Natural killer cell treated with Interleukin-12 subunit alpha and Interleukin-12 subunit beta and Interleukin-15 and Interleukin-18, amount 100 ng/mL, for 72 hours (primary cell): ENCODE measurements around the gene HOXA3. TPM values are rescaled to one million over a fixed set of nuclear protein-coding genes. Genes with fewer than 3 reads are reported as not detected.

Experiments used
- ATAC-seq, 2 donors: fragments of 150-1000 bp; cut with Tn5 transposase in 1 of 2; sonication (Bioruptor Pico), chemical (Tn5 transposase) in 1 of 2; 2 replicates each; pipeline ENCODE4 v1.10.0; 2021
- DNase-seq: peaks from one replicate; pipeline ENCODE4 v3.0.0; 2022; ENCODE audit warnings: low spot score
- H3K27ac Mint-ChIP-seq, 2 donors: 1 replicate in 1 of 2; 2 replicates in 1 of 2; pipeline ENCODE4 v1.8.0; 2022; ENCODE audit warnings: mixed read lengths in 2 of 2, mild to moderate bottlenecking in 1 of 2, moderate library complexity in 1 of 2
- H3K27me3 Mint-ChIP-seq, 2 donors: 1 replicate in 1 of 2; 2 replicates in 1 of 2; pipeline ENCODE4 v1.8.0; 2022; ENCODE audit warnings: mixed read lengths in 2 of 2
- H3K36me3 Mint-ChIP-seq: one replicate; pipeline ENCODE4 v1.8.0; 2022; ENCODE audit warnings: mixed read lengths
- H3K4me1 Mint-ChIP-seq, 2 donors: 1 replicate in 1 of 2; 2 replicates in 1 of 2; pipeline ENCODE4 v1.8.0; 2022; ENCODE audit warnings: low read depth in 2 of 2, mixed read lengths in 2 of 2, mild to moderate bottlenecking in 1 of 2
- H3K4me3 Mint-ChIP-seq: one replicate; pipeline ENCODE4 v1.8.0; 2022; ENCODE audit warnings: mixed read lengths
- H3K9me3 Mint-ChIP-seq: 2 replicates; pipeline ENCODE4 v1.8.0; 2022; ENCODE audit warnings: mixed read lengths
- total RNA-seq, 2 donors: library from RNA; stranded (reverse); gene quantifications; one replicate each; pipeline ENCODE4 v1.2.3, GENCODE V29; 2022

The HOXA3 gene
- total RNA-seq, 2 donors from 2014 or later = not detected

DNA sequence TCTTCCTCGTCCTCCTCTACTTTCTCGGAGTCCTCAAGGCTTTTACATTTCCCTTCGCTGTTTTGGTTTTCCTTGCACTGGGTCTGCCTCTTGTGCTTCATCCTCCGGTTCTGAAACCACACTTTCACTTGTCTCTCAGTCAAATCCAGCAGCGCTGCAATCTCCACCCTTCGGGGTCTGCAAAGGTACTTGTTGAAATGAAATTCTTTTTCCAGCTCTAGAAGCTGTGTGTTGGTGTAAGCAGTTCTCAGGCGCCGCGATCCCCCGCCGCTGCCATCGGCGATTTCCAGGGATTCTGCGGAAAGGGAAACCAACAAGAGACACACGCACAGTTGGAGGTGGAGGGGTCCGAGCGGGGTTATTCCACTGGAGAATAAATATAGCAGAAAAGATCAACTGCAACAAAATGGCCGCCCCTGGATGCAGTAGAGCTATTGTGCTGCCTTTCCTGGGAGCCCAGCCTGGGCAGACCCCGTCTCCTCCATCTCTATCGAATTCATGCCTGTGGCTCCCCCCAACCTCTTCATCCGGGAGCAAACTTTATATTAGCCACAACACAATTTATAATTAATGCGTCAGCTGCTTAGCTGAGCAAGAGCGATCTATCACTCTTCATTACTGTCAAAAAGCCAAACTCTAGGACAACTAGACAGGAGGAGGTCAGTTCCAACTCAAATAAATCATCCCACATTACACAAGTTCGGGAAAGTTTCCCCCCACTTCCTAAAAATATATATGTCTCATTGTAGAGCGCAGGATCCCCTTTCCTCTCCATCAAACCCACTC lies 51.0 kb downstream of the HOXA3 start:
- Mint-ChIP-seq H3K4me1 (peaks cover 28 to 40% of the 10 kb centered on the region in 2 donors), H3K9me3 (no peaks in the 10 kb centered on the region), H3K27ac (no peak overlapping the region), H3K36me3 (peaks cover 20% of the 10 kb centered on the region), H3K27me3 (peaks cover 40 to 62% of the 10 kb centered on the region in 2 donors), H3K4me3 (no peak overlapping the region)
- DNase-seq (no peak), ATAC-seq (no peak)

DNA sequence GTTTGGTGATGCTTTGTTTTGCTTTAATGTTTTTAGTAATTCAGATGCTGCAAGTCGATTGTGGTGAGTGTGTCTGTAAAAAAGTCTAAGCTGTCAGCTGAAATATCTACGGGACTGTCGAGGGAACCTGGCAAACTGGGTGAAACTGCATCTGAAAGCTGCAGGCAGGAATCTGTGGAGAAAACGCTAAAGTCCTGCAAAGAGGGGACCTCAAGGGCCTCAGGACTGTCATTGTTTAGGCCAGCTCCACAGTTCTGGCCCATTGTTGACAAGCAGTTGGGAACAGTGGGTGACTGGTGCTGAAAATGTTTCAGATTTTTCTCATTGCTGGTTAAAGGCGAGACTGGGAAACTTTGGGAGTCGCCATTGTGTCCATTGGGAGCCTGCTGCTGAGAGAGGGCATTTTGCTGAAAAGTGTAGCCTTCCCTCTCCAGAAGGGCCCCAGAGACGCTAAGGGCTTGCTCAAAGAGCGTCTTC lies 51.7 kb downstream of the HOXA3 start:
- no peak overlapping the region for H3K4me3 Mint-ChIP-seq
- H3K36me3 Mint-ChIP-seq = peaks cover 20% of the 10 kb centered on the region
- H3K9me3 Mint-ChIP-seq = no peaks in the 10 kb centered on the region
- peaks cover 40 to 62% of the 10 kb centered on the region in 2 donors for H3K27me3 Mint-ChIP-seq
- peaks cover 28 to 42% of the 10 kb centered on the region in 2 donors for H3K4me1 Mint-ChIP-seq
- DNase-seq (no peak), ATAC-seq (no peak)
- no peak overlapping the region for H3K27ac Mint-ChIP-seq

GRCh38 chr7:27099453-27100370 lies 52.7 kb downstream of the HOXA3 start:
- H3K4me3 Mint-ChIP-seq = no peak overlapping the region
- DNase-seq (no peak), ATAC-seq (no peak)
- no peak overlapping the region for H3K27ac Mint-ChIP-seq
- H3K4me1 Mint-ChIP-seq = peaks cover 35 to 52% of the 10 kb centered on the region in 2 donors
- H3K36me3 Mint-ChIP-seq = peaks cover 20% of the 10 kb centered on the region
- H3K9me3 Mint-ChIP-seq = no peaks in the 10 kb centered on the region
- H3K27me3 Mint-ChIP-seq = peaks cover 46 to 55% of the 10 kb centered on the region in 2 donors

DNA sequence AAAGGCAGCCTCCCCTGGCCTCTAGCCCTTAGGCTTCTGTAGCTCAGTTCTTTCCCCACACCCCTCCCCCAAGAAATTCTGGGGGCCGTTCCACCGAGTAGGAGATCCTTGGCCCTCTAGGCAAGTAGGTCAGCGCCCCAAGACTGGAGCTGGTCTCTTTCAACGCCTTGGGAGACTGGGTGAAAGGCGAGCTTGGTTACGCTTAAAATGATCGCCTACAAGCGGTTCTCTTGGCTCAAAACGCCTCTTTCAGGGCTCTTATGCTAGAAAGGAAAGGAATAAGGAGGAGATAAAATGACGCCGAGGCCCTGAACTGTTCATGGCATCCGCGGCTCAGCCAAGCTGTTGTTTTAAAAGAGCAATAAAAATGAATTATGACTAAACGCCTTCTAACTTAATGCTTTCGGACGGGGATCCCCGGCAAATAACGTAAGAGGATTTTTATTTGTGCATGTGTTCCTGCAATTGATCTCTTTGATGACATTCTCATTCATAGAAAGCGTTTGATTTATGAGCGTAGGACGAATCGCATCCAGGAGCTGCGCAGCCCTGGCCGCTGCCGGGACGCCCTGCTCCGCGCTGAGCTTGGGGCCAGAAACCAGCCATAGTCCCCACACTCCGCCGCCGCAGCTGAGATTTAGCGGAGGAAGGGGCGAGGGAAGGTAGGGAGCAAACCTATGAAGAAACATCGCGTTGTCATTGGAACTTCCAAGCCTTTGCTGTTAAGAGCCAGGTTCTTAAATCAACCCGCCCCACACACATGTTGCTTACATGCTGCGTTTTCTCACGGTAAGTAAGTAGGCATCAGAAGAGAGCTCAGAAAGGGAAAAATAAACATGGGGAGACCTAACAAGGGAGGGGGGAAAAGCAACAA lies 53.6 kb downstream of the HOXA3 start:
- H3K4me1 Mint-ChIP-seq = peaks cover 35 to 55% of the 10 kb centered on the region in 2 donors
- DNase-seq = no peak
- H3K27ac Mint-ChIP-seq = no peak overlapping the region
- peaks cover 20% of the 10 kb centered on the region for H3K36me3 Mint-ChIP-seq
- H3K27me3 Mint-ChIP-seq = peaks cover 44 to 53% of the 10 kb centered on the region in 2 donors
- no peak for ATAC-seq
- no peaks in the 10 kb centered on the region for H3K9me3 Mint-ChIP-seq
- H3K4me3 Mint-ChIP-seq = peak overlapping the region; percentile 87

DNA sequence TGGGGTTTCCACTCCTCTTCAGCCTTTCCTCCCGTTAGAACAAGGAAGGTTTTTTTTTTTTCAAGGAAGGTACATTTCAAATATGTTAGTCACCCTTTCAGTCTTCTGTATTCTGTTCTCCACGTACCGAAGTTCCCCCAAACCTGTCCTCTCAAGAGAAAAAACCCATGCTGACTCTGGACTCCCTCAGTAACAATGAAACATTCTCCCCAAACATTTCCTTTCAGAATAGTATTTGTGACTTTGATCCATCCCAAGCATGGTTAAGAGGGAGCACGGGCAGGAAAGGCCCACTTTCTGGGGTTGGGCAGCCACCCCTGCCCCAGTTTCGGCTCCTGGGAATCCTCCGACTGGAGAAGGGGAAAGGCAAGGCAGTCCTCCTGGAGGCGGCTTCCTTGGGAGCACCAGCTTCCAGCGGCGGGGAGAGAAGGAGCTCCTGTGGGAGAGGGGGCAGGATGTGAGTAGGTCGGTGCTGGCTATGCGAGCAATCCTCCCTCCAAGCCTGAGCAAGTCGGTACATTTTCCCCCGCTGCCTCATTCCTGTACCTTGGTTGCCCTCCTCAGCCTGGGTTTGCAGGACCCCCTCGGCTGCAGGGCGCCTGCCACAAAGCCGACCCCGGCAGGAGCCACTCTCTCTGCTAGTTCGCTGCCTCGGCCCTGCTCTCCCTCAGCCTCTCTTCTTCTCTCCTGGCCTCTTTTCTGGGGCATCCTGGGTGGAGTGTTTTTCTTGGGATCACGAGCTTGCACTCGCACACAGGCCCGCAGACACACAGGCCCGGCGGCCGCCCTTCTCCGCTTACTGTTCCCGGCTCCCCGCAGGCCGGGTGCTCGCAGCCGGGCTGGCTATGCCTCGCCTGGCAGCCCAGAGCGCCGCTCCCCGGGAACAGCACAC lies 54.5 kb downstream of the HOXA3 start:
- no peaks in the 10 kb centered on the region for H3K9me3 Mint-ChIP-seq
- ATAC-seq (no peak), DNase-seq (no peak)
- peaks cover 38 to 52% of the 10 kb centered on the region in 2 donors for H3K27me3 Mint-ChIP-seq
- H3K36me3 Mint-ChIP-seq = peaks cover 20% of the 10 kb centered on the region
- peak overlapping the region; percentile 87 for H3K4me3 Mint-ChIP-seq
- peaks cover 33 to 55% of the 10 kb centered on the region in 2 donors for H3K4me1 Mint-ChIP-seq
- H3K27ac Mint-ChIP-seq = peak overlapping the region in 1 of 2 donors; percentile 84

- Mint-ChIP-seq H3K4me1 (peaks cover 28 to 54% of the 10 kb centered on the region in 2 donors), H3K27ac (peak overlapping the region in 1 of 2 donors; percentile 84), H3K27me3 (peaks cover 39 to 50% of the 10 kb centered on the region in 2 donors), H3K9me3 (no peaks in the 10 kb centered on the region), H3K36me3 (peaks cover 20% of the 10 kb centered on the region), H3K4me3 (peak overlapping the region; percentile 87)
- DNase-seq = no peak
- ATAC-seq = peak; percentile 30 to 43
These were observed 55.4 kb downstream of the HOXA3 start for GRCh38 chr7:27096768-27097514.

- Mint-ChIP-seq H3K4me3 (peak within 1 kb of the TSS; percentile 87), H3K27me3 (peaks cover 38 to 50% of the 10 kb centered on the region in 2 donors), H3K9me3 (no peaks in the 10 kb centered on the region), H3K4me1 (peaks cover 28 to 50% of the 10 kb centered on the region in 2 donors), H3K36me3 (peaks cover 14% of the 10 kb centered on the region), H3K27ac (peak within 1 kb of the TSS; percentile 63 to 84)
- ATAC-seq (peak; percentile 90 to 92), DNase-seq (peak; percentile 89)
These were observed 56.3 kb downstream of the HOXA3 start, which contains the start of gene HOXA1 for GRCh38 chr7:27095897-27096767. Gene HOXA1, minus strand, starts transcription at chr7:27096000. Its CDS starts 88 bp downstream, at chr7:27095912.

DNA sequence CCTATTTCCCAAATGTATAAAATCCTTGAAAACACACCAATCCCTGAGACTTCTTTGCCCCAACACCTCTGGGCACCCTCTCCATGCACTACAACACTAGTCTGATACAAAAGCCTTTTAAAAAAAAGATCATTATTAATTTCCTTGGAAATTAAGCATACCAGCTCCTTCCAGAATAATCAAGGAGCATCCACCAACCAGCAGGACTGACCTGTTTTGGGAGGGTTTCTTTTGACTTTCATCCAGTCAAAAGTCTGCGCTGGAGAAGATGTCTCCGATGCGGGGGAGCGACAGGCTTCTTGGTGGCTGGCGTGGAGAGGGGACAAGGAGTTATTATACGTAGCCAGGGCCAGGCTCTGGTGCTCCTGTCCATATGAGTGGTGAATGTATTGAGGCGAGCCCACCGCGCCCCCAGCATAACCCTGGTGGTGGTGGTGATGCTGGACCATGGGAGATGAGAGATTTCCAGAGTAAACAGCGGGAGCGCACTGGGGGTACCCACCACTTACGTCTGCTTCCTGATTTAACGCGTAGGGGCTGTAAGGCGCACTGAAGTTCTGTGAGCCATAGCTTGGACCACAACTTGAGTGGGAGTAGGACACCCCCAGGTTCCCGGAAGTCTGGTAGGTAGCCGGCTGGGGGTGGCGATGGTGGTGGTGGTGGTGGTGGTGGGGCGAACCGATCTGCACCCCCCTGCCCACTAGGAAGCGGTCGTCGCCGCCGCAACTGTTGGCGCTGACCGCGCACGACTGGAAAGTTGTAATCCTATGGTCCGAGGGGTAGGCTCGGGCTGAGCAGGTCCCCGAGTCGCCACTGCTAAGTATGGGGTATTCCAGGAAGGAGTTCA lies 57.1 kb downstream of the HOXA3 start:
- no peak for DNase-seq

GRCh38 chr7:27094304-27095049 lies 57.9 kb downstream of the HOXA3 start:
- ATAC-seq = no peak
- Mint-ChIP-seq H3K4me3 (peak overlapping the region; percentile 87), H3K27me3 (peaks cover 48 to 53% of the 10 kb centered on the region in 2 donors)

More for the DNA sequence above, 57.1 kb downstream of the HOXA3 start:
- ATAC-seq = peak; percentile 25 to 57
- H3K36me3 Mint-ChIP-seq = peaks cover 9% of the 10 kb centered on the region
- H3K4me1 Mint-ChIP-seq = peaks cover 28 to 50% of the 10 kb centered on the region in 2 donors
- peak overlapping the region; percentile 87 for H3K4me3 Mint-ChIP-seq
- H3K27me3 Mint-ChIP-seq = peaks cover 46 to 53% of the 10 kb centered on the region in 2 donors
- H3K27ac Mint-ChIP-seq = peak overlapping the region; percentile 63 to 84
- no peaks in the 10 kb centered on the region for H3K9me3 Mint-ChIP-seq

More at GRCh38 chr7:27094304-27095049, 57.9 kb downstream of the HOXA3 start:
- Mint-ChIP-seq H3K9me3 (no peaks in the 10 kb centered on the region), H3K27ac (no peak overlapping the region), H3K36me3 (peaks cover 2% of the 10 kb centered on the region), H3K4me1 (peaks cover 28 to 46% of the 10 kb centered on the region in 2 donors)
- no peak for DNase-seq
